HG02678 (cell line): Measurements from ENCODE around the gene EFNA3.

ENCODE experiments used
- ATAC-seq: cut with Tn5 transposase; IDR thresholded peaks from one replicate; pipeline ENCODE4 v1.9.1; 2021; ENCODE audit warnings: mild to moderate bottlenecking, moderate library complexity; ENCODE audit not compliant: unreplicated experiment

The EFNA3 gene

DNA sequence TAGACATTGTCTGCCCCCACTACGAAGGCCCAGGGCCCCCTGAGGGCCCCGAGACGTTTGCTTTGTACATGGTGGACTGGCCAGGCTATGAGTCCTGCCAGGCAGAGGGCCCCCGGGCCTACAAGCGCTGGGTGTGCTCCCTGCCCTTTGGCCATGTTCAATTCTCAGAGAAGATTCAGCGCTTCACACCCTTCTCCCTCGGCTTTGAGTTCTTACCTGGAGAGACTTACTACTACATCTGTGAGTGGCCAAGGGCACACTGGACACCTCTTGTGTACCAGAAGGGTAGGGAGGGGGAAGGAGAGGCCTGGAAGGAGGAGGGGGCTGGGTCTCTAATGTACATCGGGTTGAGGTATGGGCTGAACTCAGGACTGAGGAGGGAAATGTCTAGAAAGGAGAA lies 11.9 kb upstream of the EFNA3 start:
- no peak for ATAC-seq

DNA sequence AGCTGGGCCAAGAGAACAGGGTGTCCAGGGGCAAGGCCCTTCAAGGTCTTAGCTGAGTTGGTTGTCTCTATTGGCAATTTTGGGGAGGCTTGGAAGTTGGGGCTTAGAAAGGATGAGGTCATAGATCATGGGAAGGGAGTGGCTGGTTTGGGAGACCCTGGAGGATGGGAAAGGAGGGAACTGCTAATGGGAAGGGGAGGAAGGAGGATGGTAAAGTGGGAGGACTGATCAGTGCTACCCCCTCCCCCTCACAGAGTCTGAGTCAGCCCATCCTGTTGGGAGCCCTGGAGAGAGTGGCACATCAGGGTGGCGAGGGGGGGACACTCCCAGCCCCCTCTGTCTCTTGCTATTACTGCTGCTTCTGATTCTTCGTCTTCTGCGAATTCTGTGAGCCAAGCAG lies 10.0 kb upstream of the EFNA3 start:
- no peak for ATAC-seq

DNA sequence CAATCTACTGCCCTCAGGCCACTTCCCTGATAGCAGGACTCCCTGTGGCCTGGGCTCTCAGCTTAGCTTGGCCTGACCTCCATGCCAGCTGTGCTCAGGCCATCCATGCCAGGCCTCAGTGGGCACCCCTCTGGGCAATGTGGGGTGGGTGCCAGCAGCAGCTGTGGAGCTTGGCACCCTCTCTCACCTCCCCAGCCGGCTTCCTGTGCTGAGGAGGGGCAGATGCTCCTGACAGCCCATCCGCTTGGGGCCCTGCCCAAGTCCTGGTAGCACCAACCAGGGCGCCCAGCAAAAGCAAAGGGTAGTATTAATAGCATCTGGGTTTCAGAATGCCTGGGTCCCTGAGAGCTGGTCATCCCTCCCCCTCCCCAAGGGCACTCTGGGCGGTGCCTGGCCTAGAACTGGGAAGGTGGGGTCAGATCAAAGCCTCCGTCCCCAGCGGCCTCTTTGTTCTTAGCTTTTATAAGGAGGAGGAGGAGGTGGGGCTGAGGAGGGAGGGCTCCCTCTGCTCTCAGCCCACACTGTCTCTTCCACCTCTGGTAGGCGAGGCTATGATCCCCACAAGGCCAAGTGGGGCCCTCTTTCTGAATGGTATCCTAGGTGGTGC lies 9.0 kb upstream of the EFNA3 start:
- ATAC-seq, result no peak

- ATAC-seq, result no peak
These were observed 8.4 kb upstream of the EFNA3 start for GRCh38 chr1:155070158-155070621.

DNA sequence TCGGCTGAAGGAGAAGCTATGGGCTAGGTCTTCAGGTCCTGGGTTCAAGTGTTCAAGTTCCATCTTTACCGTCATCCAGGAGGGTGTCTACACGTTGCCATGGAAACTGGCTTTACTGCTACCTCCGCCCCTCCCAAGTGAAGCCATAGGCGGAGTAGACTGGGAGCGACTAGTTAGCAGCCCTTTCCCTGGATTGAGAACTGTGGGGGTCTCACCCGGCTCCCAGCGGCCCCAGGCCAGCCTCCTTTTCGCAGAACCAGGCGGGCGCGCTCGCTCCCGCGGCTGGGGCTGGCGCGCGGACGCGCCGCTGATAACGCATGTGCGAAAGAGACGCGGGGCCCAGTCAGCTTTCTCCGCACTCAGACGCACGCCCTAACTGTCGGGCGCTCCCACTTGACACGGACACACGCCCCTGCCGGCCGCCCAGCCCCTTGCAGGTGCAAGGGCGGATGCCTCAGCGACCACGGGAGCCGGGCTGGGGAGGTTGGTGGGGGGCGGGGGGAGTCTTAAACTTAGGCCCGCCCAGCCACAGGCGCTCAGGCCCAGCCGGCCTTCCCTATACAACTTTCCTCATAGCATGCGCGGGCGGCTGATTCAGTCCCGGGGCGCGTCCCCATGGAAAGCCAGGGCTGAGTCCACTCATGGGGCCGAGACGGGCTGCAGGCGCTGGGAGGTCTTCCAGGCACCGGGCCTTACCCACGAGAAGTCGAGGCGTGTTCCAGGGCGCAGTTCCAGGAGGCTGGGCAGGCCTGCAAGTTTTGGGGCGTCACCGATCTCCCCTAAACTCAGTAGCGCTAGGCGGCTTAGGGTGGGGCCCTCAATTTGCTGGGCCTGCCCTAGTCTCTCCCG lies 7.7 kb upstream of the EFNA3 start:
- ATAC-seq, result peak; percentile 81

- no peak for ATAC-seq
These were observed 6.9 kb upstream of the EFNA3 start for GRCh38 chr1:155071701-155072100.

DNA sequence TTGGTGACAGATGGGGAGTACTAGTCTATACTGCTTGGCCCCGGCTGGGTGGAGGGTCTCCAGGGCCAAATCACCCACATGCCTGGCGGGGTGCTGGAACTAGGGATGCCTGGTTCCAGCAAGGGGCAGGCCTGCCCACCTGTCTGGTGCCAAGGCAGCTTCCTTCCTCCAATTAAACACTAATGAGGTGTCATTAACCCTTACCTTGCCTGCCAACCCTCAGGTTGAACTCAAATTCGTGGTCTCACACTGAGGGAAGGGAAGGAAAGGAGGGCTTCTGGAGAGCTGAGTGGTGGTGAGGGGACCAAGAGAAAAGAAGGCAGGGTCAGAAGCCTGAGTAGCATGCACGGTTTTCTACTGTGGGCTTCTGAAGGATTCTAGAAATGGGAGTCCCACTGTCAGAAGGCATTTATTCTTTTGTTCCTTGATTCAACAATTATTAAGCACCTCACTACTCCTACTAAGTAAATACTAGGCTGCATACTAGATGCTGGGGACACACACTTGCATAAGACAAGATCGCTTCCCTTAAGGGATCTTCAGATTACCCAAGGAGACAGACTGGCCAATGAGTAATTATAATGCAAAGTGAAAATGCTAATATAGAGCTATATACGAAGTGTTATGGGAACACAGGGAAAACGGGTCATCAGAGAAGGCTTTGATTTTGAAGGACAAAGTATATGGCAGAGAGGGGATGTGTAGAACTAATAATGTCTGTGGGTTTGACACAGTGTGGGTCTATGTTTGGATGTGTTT lies 5.9 kb upstream of the EFNA3 start:
- ATAC-seq, result no peak

DNA sequence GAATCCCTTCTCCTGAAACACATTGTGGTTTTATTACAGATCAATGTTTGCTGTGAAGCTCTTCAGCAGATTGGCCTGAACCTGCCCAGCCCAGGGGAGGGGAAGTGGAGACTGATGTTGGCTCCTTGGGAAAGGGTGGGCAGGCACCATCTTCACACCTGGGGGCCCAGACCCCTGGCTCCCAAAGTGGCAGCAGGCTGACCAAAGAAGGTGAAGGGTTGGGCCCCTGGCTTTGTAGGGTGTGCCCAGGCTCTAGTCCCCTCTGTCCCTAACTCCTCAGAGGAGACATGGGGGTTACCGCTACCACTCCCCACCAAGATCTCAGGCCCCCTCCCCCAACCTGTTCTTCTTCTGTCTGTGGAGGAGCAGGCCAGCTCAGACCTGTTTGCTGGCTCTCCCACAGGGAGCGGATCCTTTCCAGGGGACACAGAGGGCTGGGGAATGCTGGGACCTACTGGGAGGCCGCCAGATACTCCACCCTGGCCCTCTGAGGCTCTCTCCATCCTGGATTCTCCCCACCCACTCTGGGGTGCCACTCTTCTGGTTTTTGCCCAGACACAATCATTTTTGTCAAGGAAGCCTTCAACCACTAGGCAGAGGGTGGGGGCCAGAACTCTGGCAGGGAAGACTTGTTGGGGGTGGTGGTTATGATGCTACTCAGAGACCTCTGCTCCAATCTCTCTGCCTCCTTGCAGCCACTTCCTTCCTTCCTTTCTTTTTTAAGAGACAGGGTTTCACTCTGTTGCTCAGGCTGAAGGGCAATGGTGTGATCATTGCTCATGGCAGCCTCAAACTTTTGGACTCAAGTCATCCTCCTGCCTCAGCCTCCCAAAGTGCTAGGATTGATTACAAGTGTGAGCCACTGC lies 5.0 kb upstream of the EFNA3 start:
- ATAC-seq, result no peak

DNA sequence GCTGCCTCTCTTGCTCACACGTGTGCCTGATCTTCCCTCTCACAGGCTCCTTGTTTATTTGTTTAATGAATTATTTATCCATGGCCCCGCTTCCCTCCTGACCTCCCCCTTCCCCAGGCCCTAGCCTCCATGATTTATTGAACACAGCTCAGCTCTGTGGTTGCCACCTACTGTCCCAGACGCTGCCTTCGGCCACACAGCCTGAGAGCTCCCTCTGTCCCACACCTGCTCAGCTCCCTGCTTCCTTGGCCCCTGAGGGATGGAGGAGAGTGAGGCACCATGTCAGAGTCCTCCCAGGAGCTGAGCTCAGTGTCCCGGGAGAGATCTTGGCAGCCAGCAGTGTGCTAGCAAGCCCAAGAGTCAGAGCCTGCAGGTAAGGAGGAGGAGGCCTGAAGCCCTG lies 3.1 kb upstream of the EFNA3 start:
- ATAC-seq, result no peak

- ATAC-seq, result no peak
These were observed 2.3 kb upstream of the EFNA3 start for GRCh38 chr1:155076371-155076770.

DNA sequence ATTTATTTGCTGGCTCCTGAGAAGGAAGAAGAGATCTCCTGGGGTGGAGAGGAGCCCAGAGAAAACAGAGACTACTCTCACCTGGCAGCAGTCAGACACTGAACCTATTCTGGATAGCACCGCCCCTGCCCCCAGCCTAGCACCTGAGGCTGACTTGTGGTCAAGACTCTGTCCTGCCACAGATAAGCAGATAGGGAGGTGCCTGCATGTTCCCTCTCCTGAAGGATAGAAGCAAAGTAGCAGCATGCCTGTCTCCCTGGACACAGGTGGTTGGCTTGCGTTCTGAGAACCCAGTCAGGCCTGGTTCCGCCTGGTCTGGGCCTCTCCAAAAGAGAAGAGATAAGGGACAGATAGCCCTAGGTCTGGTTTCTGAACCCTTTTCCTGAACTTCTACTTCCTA lies 1.3 kb upstream of the EFNA3 start:
- ATAC-seq, result no peak

DNA sequence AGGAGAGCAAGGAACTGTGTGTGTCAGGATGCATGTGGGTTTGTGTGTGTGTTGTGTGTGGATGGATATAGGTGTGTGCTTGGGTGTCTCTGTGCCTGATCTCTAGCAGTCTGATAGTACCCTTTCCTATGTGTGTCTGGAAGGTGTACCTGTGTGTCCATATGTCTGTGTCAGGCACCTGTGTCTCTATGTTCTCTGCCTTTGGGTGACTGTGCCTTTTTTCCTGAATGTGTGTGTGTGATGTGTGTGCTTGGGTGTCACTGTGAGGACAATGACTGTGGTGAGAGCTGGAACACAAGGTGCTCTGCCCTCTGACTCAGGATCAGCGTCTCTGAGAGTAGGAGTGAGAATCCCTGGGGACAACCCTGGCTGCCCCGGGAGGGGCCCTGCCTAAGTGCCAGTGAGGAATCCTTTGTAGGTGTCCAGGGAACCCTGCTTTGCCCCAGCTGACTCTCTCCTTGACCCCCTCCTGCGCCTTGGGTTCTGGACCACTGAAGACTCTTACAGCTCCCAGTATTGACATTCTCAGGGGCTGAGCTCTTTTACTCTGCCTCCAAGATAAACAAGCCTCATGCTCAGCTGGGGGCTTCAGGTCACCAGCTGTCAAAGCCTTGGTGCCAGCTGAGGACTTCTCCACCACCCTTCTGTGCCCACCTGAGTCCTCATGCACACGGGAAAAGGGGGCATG lies 735 bp upstream of the EFNA3 start:
- ATAC-seq, result no peak

DNA sequence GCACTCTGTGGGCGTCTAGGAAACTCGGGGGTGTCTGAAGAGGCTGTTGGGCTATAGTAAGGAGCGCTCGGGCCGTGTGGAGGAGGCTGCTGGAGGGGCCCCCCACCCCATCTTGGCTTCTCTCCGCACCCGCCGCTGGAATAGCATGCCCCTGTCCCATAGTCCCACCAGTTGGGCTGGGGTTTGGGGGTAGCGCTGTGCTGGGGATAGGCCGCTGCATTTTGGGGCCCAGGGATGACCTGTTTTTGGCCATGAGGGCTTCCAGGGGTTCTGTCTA lies 511 bp downstream of the EFNA3 start:
- ATAC-seq, result no peak

DNA sequence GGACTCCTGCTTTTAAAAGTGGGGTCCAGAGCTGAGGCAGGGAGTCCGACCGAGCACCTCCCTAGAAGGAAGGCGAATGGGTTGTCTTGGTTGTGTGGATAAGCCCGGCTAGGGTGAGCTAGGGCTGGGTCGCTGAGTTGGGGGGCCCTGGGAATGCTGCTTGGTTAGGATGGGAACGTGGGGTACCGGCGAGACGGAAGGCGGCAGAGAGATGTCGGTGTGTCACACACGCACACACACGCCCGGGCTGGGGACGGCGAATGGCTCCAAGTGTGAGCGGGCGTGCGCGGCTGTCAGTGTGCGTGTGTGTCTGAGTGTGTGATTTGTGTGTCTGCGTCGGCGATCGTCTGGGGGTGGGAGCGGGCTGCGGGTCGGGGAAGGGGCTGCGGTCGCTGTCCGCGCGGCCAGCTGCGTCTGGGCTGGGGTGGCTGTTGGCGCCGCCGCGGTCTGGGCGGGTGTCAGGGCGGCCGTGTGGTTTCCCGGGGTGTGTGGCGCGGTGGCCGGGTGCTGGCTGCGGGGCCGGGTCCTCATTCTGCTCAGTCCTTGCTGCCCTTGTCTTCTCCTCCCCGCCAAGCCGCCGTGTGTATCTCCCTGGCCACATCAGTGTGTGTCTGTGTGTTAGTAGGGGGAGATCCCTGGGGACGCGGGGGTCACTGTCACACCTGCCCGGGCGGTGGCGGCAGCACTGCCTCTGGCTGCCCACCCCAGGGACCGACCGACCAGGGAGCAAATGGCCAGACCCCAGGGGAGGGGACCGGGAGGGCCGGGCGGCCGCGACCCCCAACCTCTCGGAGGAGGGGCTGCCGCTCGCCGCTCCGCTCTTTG lies 1.1 kb downstream of the EFNA3 start:
- no peak for ATAC-seq

DNA sequence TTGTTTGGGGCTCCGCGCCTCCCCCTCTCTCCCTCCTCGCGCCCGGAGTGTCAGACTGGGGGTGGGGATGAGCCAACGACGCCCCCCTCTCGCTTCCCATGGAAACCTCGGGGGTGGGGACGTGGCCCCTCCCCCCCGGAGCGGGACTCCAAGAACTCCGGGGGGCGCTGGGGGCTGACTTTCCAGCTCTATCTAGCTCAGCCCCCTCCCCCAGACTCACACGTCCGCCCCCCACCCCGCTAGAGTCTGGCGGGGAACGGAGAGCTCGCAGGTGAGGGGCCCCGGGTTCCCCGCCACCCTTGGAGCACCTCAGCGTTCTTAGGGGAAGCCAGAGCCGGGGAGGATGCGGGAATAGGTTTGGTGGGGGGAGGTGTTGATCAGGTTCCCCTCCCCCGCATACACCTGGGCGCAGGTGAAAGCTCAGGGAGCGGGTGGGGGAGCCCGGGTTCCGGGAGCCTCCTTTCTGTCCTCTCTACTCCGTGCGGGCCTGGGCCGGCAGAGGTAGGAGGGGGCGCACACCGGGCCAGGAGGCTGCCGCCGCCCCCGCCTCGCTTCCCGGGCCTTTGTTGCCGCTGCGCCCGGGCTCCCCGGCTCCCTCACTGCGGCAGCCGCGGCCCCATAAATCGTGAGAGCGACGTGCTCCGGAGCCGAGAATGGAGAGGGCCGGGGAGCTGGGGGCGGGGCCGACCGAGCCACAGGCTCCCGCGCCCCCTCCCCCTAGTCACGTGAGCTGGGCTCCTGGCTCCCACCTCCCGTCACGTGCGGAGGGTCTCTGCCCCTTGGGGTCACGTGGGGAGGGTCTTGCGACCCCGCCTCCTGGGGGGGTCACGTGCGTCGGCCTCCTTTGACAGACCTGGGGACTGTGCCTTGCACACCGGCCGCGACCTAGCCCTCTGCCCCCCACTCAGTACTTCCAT lies 1.9 kb downstream of the EFNA3 start:
- ATAC-seq, result no peak

GRCh38 chr1:155081472-155082300 lies 3.0 kb downstream of the EFNA3 start:
- no peak for ATAC-seq

DNA sequence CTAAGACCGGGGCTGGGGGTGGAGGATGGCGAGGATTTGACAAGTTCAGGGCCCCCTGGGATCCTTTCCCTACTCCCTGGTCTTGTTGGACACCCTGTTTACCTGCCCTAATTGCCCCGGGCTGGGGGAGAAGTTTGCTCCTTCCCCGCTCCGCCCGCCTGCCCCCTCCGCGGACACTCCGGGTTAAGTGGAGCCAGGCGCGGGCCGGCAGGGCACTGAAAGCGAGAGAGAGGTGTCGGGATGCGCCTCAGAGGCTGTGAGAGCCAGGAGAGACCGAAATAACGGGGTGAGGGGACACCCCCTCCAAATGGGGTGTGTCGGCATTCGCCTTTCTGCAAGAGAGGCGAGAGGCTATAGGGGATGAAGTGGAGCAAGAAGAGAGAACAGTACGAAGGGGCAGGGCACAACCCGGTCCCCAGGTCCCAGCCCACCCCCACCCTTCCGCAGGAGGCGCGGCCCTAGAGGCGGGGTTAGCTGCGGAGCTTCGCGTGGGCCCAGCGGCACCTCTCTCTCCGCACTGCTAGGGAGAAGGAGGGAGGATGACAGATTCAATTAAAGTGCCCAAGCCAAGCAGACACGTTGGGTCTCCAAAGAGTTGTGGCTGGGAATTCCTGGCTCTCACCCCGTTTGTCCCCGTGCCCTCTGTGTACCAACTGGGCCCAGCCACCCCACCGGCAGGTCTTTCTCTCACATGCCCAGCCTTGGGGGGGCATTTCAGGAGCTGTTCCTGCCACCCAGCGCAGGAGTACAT lies 3.8 kb downstream of the EFNA3 start:
- ATAC-seq, result no peak
